ENCODE data around the gene CTBP2. TPM values are rescaled to one million over a fixed set of nuclear protein-coding genes. Genes with fewer than 3 reads are reported as not detected.

Gene CTBP2
- total and polyA plus RNA-seq, 2 of the 13 experiments (the other 11 are each of a cell fraction or from before 2014, with no cell fraction given) = 0.08 TPM; not detected in 1

DNA sequence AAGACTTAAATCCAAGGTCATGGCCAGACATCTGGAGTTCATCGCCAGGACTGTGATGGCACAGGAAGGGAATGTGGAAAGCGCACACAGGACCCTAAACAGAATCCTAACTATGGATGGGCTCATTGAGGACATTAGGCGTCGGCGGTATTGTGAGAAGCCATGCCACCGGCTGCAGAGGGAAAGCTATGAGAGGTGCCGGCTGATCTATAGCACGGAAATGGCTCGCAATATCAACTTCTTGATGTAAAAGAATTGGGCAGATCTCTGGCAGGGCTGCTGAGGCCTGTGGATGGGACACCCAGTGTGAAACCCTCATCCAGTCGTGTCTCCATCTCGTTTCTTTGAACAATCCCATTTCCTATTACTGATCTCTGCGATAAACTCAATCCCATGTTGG, 6.3 kb upstream of the CTBP2 start:
- POLR2A ChIA-PET = no interaction called here
- Histone ChIP-seq H3K36me3 (replicated peaks in 1 of 2; ENCODE audit: control insufficient read depth in 1 of 2, insufficient read depth in 2 of 2, low read length in 2 of 2) (no peaks in the 10 kb centered on the region), H2AFZ (ENCODE audit: low read length) (no peak overlapping the region), H3K9ac (ENCODE audit: insufficient read depth, low read depth, low read length) (no peak overlapping the region), H4K20me1 (ENCODE audit: insufficient read depth, low read length) (no peaks in the 10 kb centered on the region), H3K27ac (ENCODE audit: extremely low read length, insufficient read depth, low read length) (no peak overlapping the region), H3K79me2 (ENCODE audit: insufficient read depth, low read length) (no peaks in the 10 kb centered on the region), H3K4me3 (replicated peaks in 1 of 3; ENCODE audit: insufficient read depth in 1 of 3, low read depth in 2 of 3, low read length in 3 of 3) (no peak overlapping the region), H3K9me3 (ENCODE audit: low read length) (no peaks in the 10 kb centered on the region), H3K27me3 (ENCODE audit: control insufficient read depth in 1 of 2, insufficient read depth in 2 of 2, low read length in 2 of 2) (peaks cover 8 to 66% of the 10 kb centered on the region in 2 experiments), H3K4me2 (ENCODE audit: low read depth, low read length) (no peak overlapping the region), H3K4me1 (ENCODE audit: insufficient read depth, low read length) (no peaks in the 10 kb centered on the region)
- CTCF ChIA-PET (ENCODE audit: low intra/inter-chr PET ratio, low total read pairs) = no interaction called here
- no TSS peak for BruUV-seq (replicated peaks)
- DNase-seq (ENCODE audit: low spot score) (no peak), ATAC-seq (no peak), FAIRE-seq (no peak)
- intact Hi-C loops (cut with micrococcal nuclease; ENCODE audit: unreplicated experiment) (no loop called here), in situ Hi-C loops (cut with HindIII; ENCODE audit: extremely low pct_ligation_motif_present, low pct_unique_long_range_greater_than_20kb) (no loop called here)
- WGBS (ENCODE audit: low lambda C conversion rate) = 45% methylated on average over 12 of the region's 12 CpGs
- no peak for TF ChIP-seq NR3C1 (CRISPR knock-in tag; IDR thresholded peaks at IDR 0.05)
- no peak for TF ChIP-seq WIZ (CRISPR knock-in tag; IDR thresholded peaks at IDR 0.05)
- TF ChIP-seq ZNF841 (CRISPR knock-in tag; IDR thresholded peaks at IDR 0.05; ENCODE audit: borderline replicate concordance) = no peak
- TF ChIP-seq SYNCRIP (IDR thresholded peaks at IDR 0.05; ENCODE audit: insufficient read depth, low read depth, low read length) = no peak
- TF ChIP-seq POLR2AphosphoS5 (IDR thresholded peaks at IDR 0.05; ENCODE audit: low read depth, low read length) = no peak
- TF ChIP-seq ZSCAN12 (CRISPR knock-in tag; IDR thresholded peaks at IDR 0.05) = no peak
- no peak for TF ChIP-seq NFYC (CRISPR knock-in tag; IDR thresholded peaks at IDR 0.05)
- no peak for TF ChIP-seq PHF20 (CRISPR knock-in tag; IDR thresholded peaks at IDR 0.05)
- TF ChIP-seq, protein P1, sequence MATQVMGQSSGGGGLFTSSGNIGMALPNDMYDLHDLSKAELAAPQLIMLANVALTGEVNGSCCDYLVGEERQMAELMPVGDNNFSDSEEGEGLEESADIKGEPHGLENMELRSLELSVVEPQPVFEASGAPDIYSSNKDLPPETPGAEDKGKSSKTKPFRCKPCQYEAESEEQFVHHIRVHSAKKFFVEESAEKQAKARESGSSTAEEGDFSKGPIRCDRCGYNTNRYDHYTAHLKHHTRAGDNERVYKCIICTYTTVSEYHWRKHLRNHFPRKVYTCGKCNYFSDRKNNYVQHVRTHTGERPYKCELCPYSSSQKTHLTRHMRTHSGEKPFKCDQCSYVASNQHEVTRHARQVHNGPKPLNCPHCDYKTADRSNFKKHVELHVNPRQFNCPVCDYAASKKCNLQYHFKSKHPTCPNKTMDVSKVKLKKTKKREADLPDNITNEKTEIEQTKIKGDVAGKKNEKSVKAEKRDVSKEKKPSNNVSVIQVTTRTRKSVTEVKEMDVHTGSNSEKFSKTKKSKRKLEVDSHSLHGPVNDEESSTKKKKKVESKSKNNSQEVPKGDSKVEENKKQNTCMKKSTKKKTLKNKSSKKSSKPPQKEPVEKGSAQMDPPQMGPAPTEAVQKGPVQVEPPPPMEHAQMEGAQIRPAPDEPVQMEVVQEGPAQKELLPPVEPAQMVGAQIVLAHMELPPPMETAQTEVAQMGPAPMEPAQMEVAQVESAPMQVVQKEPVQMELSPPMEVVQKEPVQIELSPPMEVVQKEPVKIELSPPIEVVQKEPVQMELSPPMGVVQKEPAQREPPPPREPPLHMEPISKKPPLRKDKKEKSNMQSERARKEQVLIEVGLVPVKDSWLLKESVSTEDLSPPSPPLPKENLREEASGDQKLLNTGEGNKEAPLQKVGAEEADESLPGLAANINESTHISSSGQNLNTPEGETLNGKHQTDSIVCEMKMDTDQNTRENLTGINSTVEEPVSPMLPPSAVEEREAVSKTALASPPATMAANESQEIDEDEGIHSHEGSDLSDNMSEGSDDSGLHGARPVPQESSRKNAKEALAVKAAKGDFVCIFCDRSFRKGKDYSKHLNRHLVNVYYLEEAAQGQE (IDR thresholded peaks at IDR 0.05; ENCODE audit: borderline replicate concordance in 1 of 2, low read depth in 1 of 2, low read length in 2 of 2) = no peak
- no peak for TF ChIP-seq NCOA1 (CRISPR knock-in tag; IDR thresholded peaks at IDR 0.05)
- TF ChIP-seq ZNF24 (IDR thresholded peaks at IDR 0.05) = no peak
- TF ChIP-seq NR2F2 (IDR thresholded peaks at IDR 0.05; ENCODE audit: borderline replicate concordance, low read depth) = no peak
- no peak for TF ChIP-seq ASH2L (IDR thresholded peaks at IDR 0.05; ENCODE audit: insufficient read length, low read depth, low read length)
- TF ChIP-seq, protein P2, sequence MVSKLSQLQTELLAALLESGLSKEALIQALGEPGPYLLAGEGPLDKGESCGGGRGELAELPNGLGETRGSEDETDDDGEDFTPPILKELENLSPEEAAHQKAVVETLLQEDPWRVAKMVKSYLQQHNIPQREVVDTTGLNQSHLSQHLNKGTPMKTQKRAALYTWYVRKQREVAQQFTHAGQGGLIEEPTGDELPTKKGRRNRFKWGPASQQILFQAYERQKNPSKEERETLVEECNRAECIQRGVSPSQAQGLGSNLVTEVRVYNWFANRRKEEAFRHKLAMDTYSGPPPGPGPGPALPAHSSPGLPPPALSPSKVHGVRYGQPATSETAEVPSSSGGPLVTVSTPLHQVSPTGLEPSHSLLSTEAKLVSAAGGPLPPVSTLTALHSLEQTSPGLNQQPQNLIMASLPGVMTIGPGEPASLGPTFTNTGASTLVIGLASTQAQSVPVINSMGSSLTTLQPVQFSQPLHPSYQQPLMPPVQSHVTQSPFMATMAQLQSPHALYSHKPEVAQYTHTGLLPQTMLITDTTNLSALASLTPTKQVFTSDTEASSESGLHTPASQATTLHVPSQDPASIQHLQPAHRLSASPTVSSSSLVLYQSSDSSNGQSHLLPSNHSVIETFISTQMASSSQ (IDR thresholded peaks at IDR 0.05; ENCODE audit: low read depth) = no peak
- TF ChIP-seq, protein P2 (CRISPR knock-in tag; IDR thresholded peaks at IDR 0.05; ENCODE audit: borderline replicate concordance) = no peak
- TF ChIP-seq, protein P3, sequence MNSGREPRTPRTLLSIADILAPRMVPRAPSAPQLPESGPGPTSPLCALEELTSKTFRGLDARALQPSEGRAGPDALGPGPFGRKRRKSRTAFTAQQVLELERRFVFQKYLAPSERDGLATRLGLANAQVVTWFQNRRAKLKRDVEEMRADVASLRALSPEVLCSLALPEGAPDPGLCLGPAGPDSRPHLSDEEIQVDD (CRISPR knock-in tag; IDR thresholded peaks at IDR 0.05; ENCODE audit: borderline replicate concordance) = no peak

Data from HepG2 (cell line).